Hepatocyte (in vitro differentiated cells): ENCODE results near the gene CELA2A. TPM values are rescaled to one million over a fixed set of nuclear protein-coding genes. Genes with fewer than 3 reads are reported as not detected.
A peak's percentile ranks its signal among the peaks of the same experiment; 100 is the strongest.

Source experiments
- DNase-seq: peaks from one replicate; pipeline ENCODE4 v3.0.0-alpha.2; 2016; ENCODE audit warnings: low spot score
- H2AFZ ChIP-seq: fragments of 200-600 bp; sonication (generic); 2 replicates; pipeline ENCODE4 v1.6.0; 2016; ENCODE audit warnings: antibody characterized with exemption, mild to moderate bottlenecking
- H3K27ac ChIP-seq: fragments of 200-600 bp; sonication (generic); 2 replicates; pipeline ENCODE4 v1.5.1; 2016; ENCODE audit warnings: mild to moderate bottlenecking
- H3K27me3 ChIP-seq: fragments of 200-600 bp; sonication (generic); 2 replicates; pipeline ENCODE4 v1.6.1; 2016
- H3K36me3 ChIP-seq: fragments of 200-600 bp; sonication (generic); replicated peaks from 2 replicates; pipeline ENCODE4 v1.5.1; 2016; ENCODE audit warnings: low read depth; ENCODE audit not compliant: insufficient read depth
- H3K4me1 ChIP-seq: fragments of 200-600 bp; sonication (generic); 2 replicates; pipeline ENCODE4 v1.5.1; 2016; ENCODE audit warnings: mild to moderate bottlenecking, moderate library complexity; ENCODE audit not compliant: insufficient read depth
- H3K4me2 ChIP-seq: fragments of 200-600 bp; sonication (generic); 2 replicates; pipeline ENCODE4 v1.6.0; 2016
- H3K4me3 ChIP-seq: fragments of 200-600 bp; sonication (generic); 2 replicates; pipeline ENCODE4 v1.5.1; 2016; ENCODE audit warnings: mild to moderate bottlenecking
- H3K79me2 ChIP-seq: fragments of 200-600 bp; sonication (generic); 2 replicates; pipeline ENCODE4 v1.6.0; 2017; ENCODE audit warnings: mild to moderate bottlenecking
- H3K9me2 ChIP-seq: fragments of 200-600 bp; sonication (generic); replicated peaks from 2 replicates; pipeline ENCODE4 v1.6.0; 2017; ENCODE audit warnings: mild to moderate bottlenecking; ENCODE audit not compliant: insufficient read depth
- H3K9me3 ChIP-seq: fragments of 200-600 bp; sonication (generic); 2 replicates; pipeline ENCODE4 v1.5.1; 2016; ENCODE audit warnings: low read depth, mild to moderate bottlenecking
- H4K20me1 ChIP-seq: fragments of 200-600 bp; sonication (generic); 2 replicates; pipeline ENCODE4 v1.6.0; 2016; ENCODE audit warnings: mild to moderate bottlenecking; ENCODE audit not compliant: insufficient read depth, poor library complexity, severe bottlenecking
- EZH2 ChIP-seq: fragments of 200-600 bp; sonication (generic); IDR thresholded peaks from 2 replicates; pipeline ENCODE4 v1.6.1; 2016; ENCODE audit warnings: antibody characterized with exemption, mild to moderate bottlenecking, borderline replicate concordance
- EZH2phosphoT487 ChIP-seq: fragments of 200-600 bp; sonication (generic); IDR thresholded peaks from one replicate; pipeline ENCODE4 v1.6.1; 2018; ENCODE audit warnings: antibody characterized with exemption, mild to moderate bottlenecking, low read depth, moderate library complexity; ENCODE audit not compliant: unreplicated experiment, severe bottlenecking
- WGBS: methylation state at CpG from one replicate; pipeline ENCODE4 v1.1.6; 2016; ENCODE audit warnings: low lambda C conversion rate; ENCODE audit errors: missing lambda C conversion rate; 5-methylcytosine and 5-hydroxymethylcytosine counted together
- polyA plus RNA-seq: library from polyadenylated mRNA; unstranded; fragments of >200 nt; fragmentation: Nextera tagmentation; extraction: Ambion mirVana; gene quantifications from 2 replicates; pipeline ENCODE4 v1.2.1, GENCODE V29; 2016
- total RNA-seq: library from RNA; depleted of rRNA; stranded (reverse); fragments of >200 nt; gene quantifications from 2 replicates; pipeline ENCODE4 v1.2.3, GENCODE V29; 2014
- TF ChIP-seq, protein P1 (sequence below): fragments of 200-600 bp; sonication (generic); IDR thresholded peaks from 2 replicates; pipeline ENCODE4 v1.5.1; 2016; ENCODE audit warnings: antibody characterized with exemption, mild to moderate bottlenecking; ENCODE audit not compliant: poor library complexity

Gene CELA2A
- total and polyA plus RNA-seq, 2 experiments from 2014 or later, result 2.2 to 5.6 TPM

DNA sequence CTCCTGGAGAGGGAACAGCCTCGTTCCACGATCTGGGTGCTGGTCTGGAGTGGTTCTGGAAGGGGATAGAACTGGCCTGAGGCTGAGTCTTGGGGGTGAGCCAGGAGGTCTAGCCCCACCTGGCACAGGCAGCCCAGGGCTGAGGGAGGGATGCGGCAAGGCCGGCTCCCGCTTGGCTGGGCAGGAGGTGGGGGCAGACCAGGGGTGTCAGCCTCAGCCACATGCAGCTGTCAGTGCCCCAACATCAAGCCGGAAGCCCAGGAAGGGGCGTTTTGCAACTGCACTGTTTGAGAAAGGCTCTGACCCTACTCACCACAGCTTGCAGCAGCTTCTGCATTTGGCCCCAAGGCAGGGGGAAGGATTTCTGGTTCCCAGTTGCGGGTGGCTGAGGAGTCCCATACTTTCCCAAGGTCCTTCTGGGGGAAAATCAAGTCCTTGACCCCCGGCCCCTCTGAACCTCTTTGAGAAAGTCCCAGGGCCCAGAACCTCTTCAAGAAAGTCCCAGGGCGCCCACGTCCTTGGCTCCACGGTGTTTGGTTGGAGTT lies 44.9 kb upstream of the CELA2A start:
- no peak for DNase-seq
- Histone ChIP-seq H4K20me1 (peaks cover 6% of the 10 kb centered on the region), H3K9me3 (no peaks in the 10 kb centered on the region), H3K27ac (no peak overlapping the region), H3K36me3 (no peaks in the 10 kb centered on the region), H3K4me1 (peaks cover 14% of the 10 kb centered on the region), H3K79me2 (peaks cover 40% of the 10 kb centered on the region), H3K4me2 (peak overlapping the region; percentile 100), H2AFZ (no peak overlapping the region), H3K9me2 (no peaks in the 10 kb centered on the region), H3K4me3 (no peak overlapping the region), H3K27me3 (no peaks in the 10 kb centered on the region)
- TF ChIP-seq, protein P1, sequence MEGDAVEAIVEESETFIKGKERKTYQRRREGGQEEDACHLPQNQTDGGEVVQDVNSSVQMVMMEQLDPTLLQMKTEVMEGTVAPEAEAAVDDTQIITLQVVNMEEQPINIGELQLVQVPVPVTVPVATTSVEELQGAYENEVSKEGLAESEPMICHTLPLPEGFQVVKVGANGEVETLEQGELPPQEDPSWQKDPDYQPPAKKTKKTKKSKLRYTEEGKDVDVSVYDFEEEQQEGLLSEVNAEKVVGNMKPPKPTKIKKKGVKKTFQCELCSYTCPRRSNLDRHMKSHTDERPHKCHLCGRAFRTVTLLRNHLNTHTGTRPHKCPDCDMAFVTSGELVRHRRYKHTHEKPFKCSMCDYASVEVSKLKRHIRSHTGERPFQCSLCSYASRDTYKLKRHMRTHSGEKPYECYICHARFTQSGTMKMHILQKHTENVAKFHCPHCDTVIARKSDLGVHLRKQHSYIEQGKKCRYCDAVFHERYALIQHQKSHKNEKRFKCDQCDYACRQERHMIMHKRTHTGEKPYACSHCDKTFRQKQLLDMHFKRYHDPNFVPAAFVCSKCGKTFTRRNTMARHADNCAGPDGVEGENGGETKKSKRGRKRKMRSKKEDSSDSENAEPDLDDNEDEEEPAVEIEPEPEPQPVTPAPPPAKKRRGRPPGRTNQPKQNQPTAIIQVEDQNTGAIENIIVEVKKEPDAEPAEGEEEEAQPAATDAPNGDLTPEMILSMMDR, result no peak
- TF ChIP-seq EZH2phosphoT487 (no peak), EZH2 (no peak)
- WGBS, result 72% methylated on average over 12 of the region's 12 CpGs

DNA sequence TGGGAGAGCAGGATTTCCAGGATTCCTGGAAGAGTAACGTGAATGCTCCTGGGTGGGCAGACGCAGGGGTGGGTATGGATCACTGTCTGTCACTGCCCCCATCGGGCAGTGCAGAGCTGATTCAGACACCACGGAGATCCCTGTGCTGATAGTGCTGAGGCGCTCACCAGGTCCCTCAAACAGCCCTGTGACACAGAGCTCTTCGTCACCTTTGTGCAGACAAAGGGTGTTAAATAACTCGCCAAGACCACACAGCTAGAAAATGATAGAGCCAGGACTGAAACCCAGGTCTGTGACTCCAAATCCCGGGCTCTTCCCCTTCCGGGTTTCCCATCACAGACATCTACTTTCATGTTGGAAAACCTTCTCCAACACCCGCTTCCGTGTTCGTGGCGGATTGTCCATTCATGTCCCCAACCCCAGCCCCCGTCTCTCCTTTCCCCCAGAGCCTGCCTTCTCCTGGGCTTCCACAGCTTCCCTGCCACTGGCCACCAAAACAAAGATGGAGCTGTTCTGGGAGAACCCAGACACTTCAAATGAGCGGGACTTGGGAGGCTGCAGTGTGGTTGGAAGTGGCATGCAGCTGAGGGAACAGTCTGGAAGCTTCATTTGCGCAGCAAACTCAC lies 44.2 kb upstream of the CELA2A start:
- 51% methylated on average over 16 of the region's 16 CpGs for whole genome bisulfite sequencing
- Histone ChIP-seq H3K27me3 (no peaks in the 10 kb centered on the region), H3K36me3 (no peaks in the 10 kb centered on the region), H2AFZ (no peak overlapping the region), H3K27ac (no peak overlapping the region), H3K4me2 (peak overlapping the region; percentile 100), H3K9me2 (no peaks in the 10 kb centered on the region), H4K20me1 (peaks cover 6% of the 10 kb centered on the region), H3K79me2 (peaks cover 40% of the 10 kb centered on the region), H3K4me3 (no peak overlapping the region), H3K4me1 (peaks cover 14% of the 10 kb centered on the region), H3K9me3 (no peaks in the 10 kb centered on the region)
- TF ChIP-seq, protein P1, result no peak
- no peak for TF ChIP-seq EZH2phosphoT487
- no peak for TF ChIP-seq EZH2
- DNase-seq, result no peak

DNA sequence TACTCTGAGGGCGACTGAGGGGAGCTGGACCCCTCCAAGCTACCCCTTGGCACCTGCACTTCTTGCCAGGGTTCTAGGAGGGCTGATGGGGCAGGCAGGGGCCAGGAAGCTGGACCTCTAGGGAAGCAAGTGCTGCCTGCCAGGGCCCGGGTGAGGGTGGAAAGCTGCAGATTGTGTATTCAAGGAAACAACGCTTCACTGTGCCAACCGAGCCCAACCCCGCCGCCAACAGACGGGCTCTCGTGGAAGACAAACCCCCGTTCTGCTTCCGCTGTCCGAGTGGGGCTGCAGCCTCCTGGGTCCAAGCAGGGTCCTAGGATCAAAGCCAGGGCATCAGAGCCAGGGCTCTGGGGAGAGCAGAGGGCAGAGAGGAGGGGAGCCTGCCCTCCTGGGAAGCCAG lies 43.7 kb upstream of the CELA2A start:
- Histone ChIP-seq H3K4me1 (peaks cover 14% of the 10 kb centered on the region), H3K9me2 (no peaks in the 10 kb centered on the region), H2AFZ (no peak overlapping the region), H3K36me3 (no peaks in the 10 kb centered on the region), H3K4me3 (no peak overlapping the region), H3K4me2 (no peak overlapping the region), H3K27me3 (no peaks in the 10 kb centered on the region), H4K20me1 (peaks cover 6% of the 10 kb centered on the region), H3K9me3 (no peaks in the 10 kb centered on the region), H3K27ac (no peak overlapping the region), H3K79me2 (peaks cover 40% of the 10 kb centered on the region)
- 95% methylated on average over 11 of the region's 11 CpGs for WGBS
- no peak for TF ChIP-seq EZH2
- TF ChIP-seq EZH2phosphoT487, result no peak
- TF ChIP-seq, protein P1, result no peak
- DNase-seq, result no peak
